H9 (cell line): ENCODE data around the gene PKNOX2. TPM values are rescaled to one million over a fixed set of nuclear protein-coding genes. Genes with fewer than 3 reads are reported as not detected.

ENCODE experiments used
- DNase-seq: peaks from one replicate; pipeline ENCODE4 v3.0.0-alpha.2; 2017
- H2AFZ ChIP-seq: one replicate; pipeline ENCODE4 v1.6.1; 2013; ENCODE audit warnings: mild to moderate bottlenecking, low read length, control low read depth, moderate library complexity
- H2AK5ac ChIP-seq: 2 replicates; pipeline ENCODE4 v1.6.1; 2013; ENCODE audit warnings: low read length, control low read depth, mixed read lengths; ENCODE audit not compliant: insufficient read length
- H2BK120ac ChIP-seq: one replicate; pipeline ENCODE4 v1.6.1; 2013; ENCODE audit warnings: low read depth, mild to moderate bottlenecking, low read length, control low read depth, inconsistent platforms; ENCODE audit not compliant: poor library complexity, severe bottlenecking
- H2BK12ac ChIP-seq: 2 replicates; pipeline ENCODE4 v1.6.1; 2013; ENCODE audit warnings: low read length, control low read depth, mixed read lengths, low read depth; ENCODE audit not compliant: insufficient read length
- H2BK15ac ChIP-seq: 2 replicates; pipeline ENCODE4 v1.6.1; 2013; ENCODE audit warnings: low read depth, low read length, control low read depth
- H2BK20ac ChIP-seq: one replicate; pipeline ENCODE4 v1.6.1; 2013; ENCODE audit warnings: low read depth, mild to moderate bottlenecking, low read length, control low read depth, inconsistent platforms; ENCODE audit not compliant: poor library complexity, severe bottlenecking
- H2BK5ac ChIP-seq: 2 replicates; pipeline ENCODE4 v1.6.1; 2013; ENCODE audit warnings: low read length, control low read depth, mixed read lengths; ENCODE audit not compliant: insufficient read length
- H3K14ac ChIP-seq: 2 replicates; pipeline ENCODE4 v1.6.1; 2013; ENCODE audit warnings: low read length, control low read depth; ENCODE audit not compliant: insufficient read depth
- H3K18ac ChIP-seq: 2 replicates; pipeline ENCODE4 v1.6.1; 2013; ENCODE audit warnings: low read depth, mild to moderate bottlenecking, mixed read lengths, low read length, control low read depth; ENCODE audit not compliant: insufficient read length
- H3K23ac ChIP-seq: 2 replicates; pipeline ENCODE4 v1.6.1; 2013; ENCODE audit warnings: low read length, control low read depth, mixed read lengths, low read depth; ENCODE audit not compliant: insufficient read length
- H3K23me2 ChIP-seq: 2 replicates; pipeline ENCODE4 v1.6.1; 2013; ENCODE audit warnings: low read depth, mild to moderate bottlenecking, mixed read lengths, low read length, control low read depth; ENCODE audit not compliant: insufficient read length, poor library complexity, severe bottlenecking
- H3K27ac ChIP-seq: 2 replicates; pipeline ENCODE4 v1.5.1; 2013; ENCODE audit warnings: low read length, control low read depth, mixed read lengths, low read depth; ENCODE audit not compliant: insufficient read length
- H3K27me3 ChIP-seq: 2 replicates; pipeline ENCODE4 v1.6.1; 2013; ENCODE audit warnings: low read length, control low read depth, inconsistent platforms; ENCODE audit not compliant: insufficient read depth
- H3K4ac ChIP-seq: 2 replicates; pipeline ENCODE4 v1.6.1; 2013; ENCODE audit warnings: low read depth, mild to moderate bottlenecking, control low read depth, inconsistent platforms, low read length, moderate library complexity
- H3K4me1 ChIP-seq: 2 replicates; pipeline ENCODE4 v1.6.1; 2013; ENCODE audit warnings: low read length, control low read depth, inconsistent platforms; ENCODE audit not compliant: insufficient read depth
- H3K4me2 ChIP-seq: 2 replicates; pipeline ENCODE4 v1.6.1; 2013; ENCODE audit warnings: low read length, control low read depth, mixed read lengths; ENCODE audit not compliant: insufficient read length, insufficient read depth
- H3K56ac ChIP-seq: 2 replicates; pipeline ENCODE4 v1.6.1; 2013; ENCODE audit warnings: low read depth, mild to moderate bottlenecking, mixed read lengths, low read length, control low read depth; ENCODE audit not compliant: insufficient read length
- H3K79me1 ChIP-seq: 2 replicates; pipeline ENCODE4 v1.6.1; 2013; ENCODE audit warnings: low read depth, mild to moderate bottlenecking, moderate library complexity, low read length, control low read depth, inconsistent platforms; ENCODE audit not compliant: insufficient read depth, poor library complexity, severe bottlenecking
- H3K79me2 ChIP-seq: 2 replicates; pipeline ENCODE4 v1.6.1; 2013; ENCODE audit warnings: low read length, control low read depth, inconsistent platforms; ENCODE audit not compliant: insufficient read depth
- H3K9ac ChIP-seq: 2 replicates; pipeline ENCODE4 v1.6.1; 2013; ENCODE audit warnings: low read length, control low read depth, mixed read lengths; ENCODE audit not compliant: insufficient read length; ENCODE audit errors: extremely low read depth
- H3K9me3 ChIP-seq: one replicate; pipeline ENCODE4 v1.6.1; 2013; ENCODE audit warnings: low read depth, low read length, inconsistent platforms; ENCODE audit not compliant: control insufficient read depth
- H3T11ph ChIP-seq: one replicate; pipeline ENCODE4 v1.6.1; 2013; ENCODE audit warnings: mild to moderate bottlenecking, low read length, control low read depth, inconsistent platforms
- H4K20me1 ChIP-seq: one replicate; pipeline ENCODE4 v1.6.1; 2013; ENCODE audit not compliant: control insufficient read depth, insufficient read length, insufficient read depth
- H4K5ac ChIP-seq: 2 replicates; pipeline ENCODE4 v1.6.1; 2013; ENCODE audit warnings: low read depth, mild to moderate bottlenecking, mixed read lengths, low read length, control low read depth; ENCODE audit not compliant: insufficient read length
- H4K8ac ChIP-seq: replicated peaks from 2 replicates; pipeline ENCODE4 v1.6.1; 2013; ENCODE audit warnings: low read length, control low read depth, mixed read lengths, low read depth; ENCODE audit not compliant: insufficient read length
- H4K91ac ChIP-seq: 2 replicates; pipeline ENCODE4 v1.6.1; 2013; ENCODE audit warnings: low read depth, mild to moderate bottlenecking, moderate library complexity, mixed read lengths, low read length, control low read depth; ENCODE audit not compliant: insufficient read length
- H3K27ac Mint-ChIP-seq, 3 experiments: 2 replicates in 2 of 3; 3 replicates in 1 of 3; pipeline ENCODE4 v1.8.0; 2020 to 2021; ENCODE audit warnings: mixed read lengths in 3 of 3, mild to moderate bottlenecking in 1 of 3, moderate library complexity in 1 of 3
- H3K27me3 Mint-ChIP-seq: 2 replicates; pipeline ENCODE4 v1.8.0; 2021; ENCODE audit warnings: low read depth, mild to moderate bottlenecking, moderate library complexity, mixed read lengths
- H3K36me3 Mint-ChIP-seq, 3 experiments: 2 replicates in 2 of 3; 3 replicates in 1 of 3; pipeline ENCODE4 v1.8.0; 2020 to 2021; ENCODE audit warnings: low read depth in 3 of 3, mixed read lengths in 3 of 3; ENCODE audit not compliant: insufficient read depth in 1 of 3
- H3K4me1 Mint-ChIP-seq, 2 experiments: 2 replicates each; pipeline ENCODE4 v1.8.0; 2020; ENCODE audit warnings: mixed read lengths in 2 of 2
- H3K4me3 Mint-ChIP-seq, 2 experiments: 2 replicates in 1 of 2; 3 replicates in 1 of 2; pipeline ENCODE4 v1.8.0; 2020 to 2021; ENCODE audit warnings: mild to moderate bottlenecking in 2 of 2, mixed read lengths in 2 of 2, moderate library complexity in 1 of 2
- H3K9me3 Mint-ChIP-seq, 2 experiments: 2 replicates in 1 of 2; 3 replicates in 1 of 2; pipeline ENCODE4 v1.8.0; 2020; ENCODE audit warnings: mild to moderate bottlenecking in 2 of 2, mixed read lengths in 2 of 2, moderate library complexity in 1 of 2
- CTCF ChIP-seq: fragments of 200-600 bp; sonication (generic); conservative IDR thresholded peaks from 3 replicates; pipeline ENCODE4 v1.8.0; 2021; ENCODE audit warnings: antibody characterized with exemption, mild to moderate bottlenecking
- WGBS: extraction: QIAGEN DNeasy Blood & Tissue Kit; methylation state at CpG from one replicate; pipeline ENCODE4 v1.1.7; 2013; ENCODE audit warnings: missing lambda C conversion rate, low lambda C conversion rate, mixed read lengths; ENCODE audit not compliant: insufficient read length; ENCODE audit errors: extremely low coverage; 5-methylcytosine and 5-hydroxymethylcytosine counted together
- total RNA-seq: library from RNA; stranded (reverse); gene quantifications from 2 replicates; pipeline ENCODE4 v1.2.1, GENCODE V29; 2021

Gene PKNOX2
- total RNA-seq, 1 experiment from 2014 or later, result 1.3 TPM

DNA sequence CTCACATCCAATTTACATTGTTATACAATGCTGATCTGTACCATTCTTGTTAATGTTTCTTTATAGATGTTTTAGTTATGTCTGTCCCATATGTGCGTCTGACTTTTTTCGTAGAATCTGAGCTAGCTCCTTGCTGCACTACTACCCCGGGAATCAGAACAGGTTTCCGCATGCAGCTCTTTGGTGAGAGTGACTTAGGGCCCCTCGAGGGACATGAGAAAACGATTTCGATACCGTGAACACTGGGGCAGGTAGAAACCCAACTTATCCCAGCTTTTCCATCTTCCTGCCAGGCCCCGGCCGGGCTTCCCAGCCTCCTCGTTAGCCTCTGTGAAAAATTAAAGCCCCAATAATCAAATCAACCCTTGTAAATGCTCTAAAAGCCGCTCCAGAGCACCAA lies 23.4 kb upstream of the PKNOX2 start:
- Histone ChIP-seq H3K18ac (no peak overlapping the region), H3K4ac (no peak overlapping the region), H4K91ac (no peak overlapping the region), H2BK120ac (no peak overlapping the region), H2BK12ac (no peak overlapping the region), H4K8ac (no peak overlapping the region), H3T11ph (no peak overlapping the region), H3K79me2 (no peaks in the 10 kb centered on the region), H3K23ac (no peak overlapping the region), H2BK20ac (no peak overlapping the region), H3K14ac (no peak overlapping the region), H3K4me1 (peaks cover 15% of the 10 kb centered on the region; the same call in 1 of the 2 replicates), H3K79me1 (no peaks in the 10 kb centered on the region), H2BK5ac (no peak overlapping the region), H3K56ac (no peak overlapping the region), H3K23me2 (no peaks in the 10 kb centered on the region), H2BK15ac (no peak overlapping the region), H3K4me2 (peak overlapping the region; percentile 9), H4K5ac (no peak overlapping the region), H3K27me3 (peaks cover 36% of the 10 kb centered on the region; the same call in 1 of the 2 replicates), H3K9ac (no peak overlapping the region), H2AK5ac (no peak overlapping the region), H4K20me1 (peaks cover 3% of the 10 kb centered on the region), H3K9me3 (no peaks in the 10 kb centered on the region), H3K27ac (no peak overlapping the region), H2AFZ (no peak overlapping the region)
- Mint-ChIP-seq H3K27ac (no peak overlapping the region), H3K9me3 (0 out of 5 replicates have a peak, but pooled peaks cover 0 to 3% of the 10 kb centered on the region in 2 experiments), H3K4me3 (peak overlapping the region; percentile 32 to 64; a peak in 4 of 5 replicates), H3K27me3 (peaks cover 88% of the 10 kb centered on the region), H3K4me1 (peaks cover 60 to 70% of the 10 kb centered on the region in 2 experiments), H3K36me3 (no peaks in the 10 kb centered on the region)
- no CpG with 5 or more reads among the region's 12 CpGs for WGBS
- no peak for TF ChIP-seq CTCF
- DNase-seq, result no peak
